K562 (cell line): ENCODE results near the gene PPP1R10. TPM values are rescaled to one million over a fixed set of nuclear protein-coding genes. Genes with fewer than 3 reads are reported as not detected.
A peak's percentile ranks its signal among the peaks of the same experiment; 100 is the strongest.

Source experiments
- ATF1 ChIP-seq, 2 experiments: fragments of 450-650 bp in 1 of 2; IDR thresholded peaks; 2 replicates each; pipeline ENCODE4 v1.6.1; 2016; ENCODE audit warnings: missing compliant biosample characterization in 1 of 2, missing genetic modification characterization in 1 of 2
- BCOR ChIP-seq: fragments of 450-650 bp; IDR thresholded peaks from 2 replicates; pipeline ENCODE4 v1.6.1; 2016
- CHD2 ChIP-seq: IDR thresholded peaks from 2 replicates; pipeline ENCODE4 v1.6.1; 2011; ENCODE audit warnings: low read depth, low read length
- DDX20 ChIP-seq: fragments of 450-650 bp; IDR thresholded peaks from 2 replicates; pipeline ENCODE4 v1.6.1; 2016; ENCODE audit warnings: missing genetic modification characterization, low read depth, mild to moderate bottlenecking, missing compliant biosample characterization, moderate library complexity
- FOXK2 ChIP-seq, 2 experiments: fragments of 450-650 bp; IDR thresholded peaks in 1 of 2; conservative IDR thresholded peaks in 1 of 2; 2 replicates each; pipeline ENCODE4 v1.6.1; 2016; ENCODE audit warnings: low read depth in 2 of 2, mild to moderate bottlenecking in 1 of 2
- HES1 ChIP-seq: fragments of 450-650 bp; IDR thresholded peaks from 2 replicates; pipeline ENCODE4 v1.6.1; 2016; ENCODE audit warnings: low read depth, mild to moderate bottlenecking, moderate library complexity
- HNRNPLL ChIP-seq: fragments of 200-400 bp; formaldehyde crosslinking; IDR thresholded peaks from 2 replicates; pipeline ENCODE4 v1.6.1; 2017; ENCODE audit warnings: low read length, low read depth, mild to moderate bottlenecking; ENCODE audit not compliant: poor library complexity, severe bottlenecking
- HOXB6 ChIP-seq: fragments of 250-450 bp; sonication (Bioruptor Pico); IDR thresholded peaks from 2 replicates; pipeline ENCODE4 v1.5.1; 2022; ENCODE audit warnings: mild to moderate bottlenecking, borderline replicate concordance
- ILF3 ChIP-seq: fragments of 450-650 bp; IDR thresholded peaks from 2 replicates; pipeline ENCODE4 v1.6.1; 2018; ENCODE audit warnings: antibody characterized with exemption, mild to moderate bottlenecking, moderate library complexity, borderline replicate concordance
- KDM1A ChIP-seq, 2 experiments: fragments of 450-650 bp; IDR thresholded peaks; 2 replicates each; pipeline ENCODE4 v1.6.1; 2016; ENCODE audit warnings: mild to moderate bottlenecking in 2 of 2
- KLF1 ChIP-seq: fragments of 450-650 bp; IDR thresholded peaks from 2 replicates; pipeline ENCODE4 v1.6.1; 2016; ENCODE audit warnings: missing genetic modification characterization, missing compliant biosample characterization
- MBD2 ChIP-seq: sonication (generic); IDR thresholded peaks from 2 replicates; pipeline ENCODE4 v1.6.1; 2016; ENCODE audit warnings: low read depth, borderline replicate concordance
- MED1 ChIP-seq: sonication (generic); formaldehyde crosslinking; IDR thresholded peaks from 2 replicates; pipeline ENCODE4 v1.8.1; 2023; ENCODE audit warnings: missing genetic modification reagents, borderline replicate concordance
- NONO ChIP-seq, 2 experiments: fragments of 200-400 bp in 1 of 2; fragments of 450-650 bp in 1 of 2; formaldehyde crosslinking in 1 of 2; IDR thresholded peaks; 2 replicates each; pipeline ENCODE4 v1.6.1; 2017; ENCODE audit warnings: low read depth in 2 of 2, mild to moderate bottlenecking in 2 of 2, moderate library complexity in 2 of 2, low read length in 1 of 2
- PATZ1 ChIP-seq: fragments of 250-450 bp; sonication (Bioruptor Pico); IDR thresholded peaks from 2 replicates; pipeline ENCODE4 v1.5.0; 2020; ENCODE audit warnings: mild to moderate bottlenecking, borderline replicate concordance
- PHF20 ChIP-seq: fragments of 450-650 bp; IDR thresholded peaks from 2 replicates; pipeline ENCODE4 v1.6.1; 2018; ENCODE audit not compliant: partially characterized antibody
- POLR2AphosphoS5 ChIP-seq: IDR thresholded peaks from 2 replicates; pipeline ENCODE4 v1.6.1; 2011; ENCODE audit warnings: mild to moderate bottlenecking, low read depth, low read length, moderate library complexity; ENCODE audit not compliant: control insufficient read depth, insufficient read depth
- PRPF4 ChIP-seq: fragments of 200-400 bp; formaldehyde crosslinking; IDR thresholded peaks from one replicate; pipeline ENCODE4 v1.6.1; 2017; ENCODE audit warnings: low read length, low read depth, mild to moderate bottlenecking; ENCODE audit not compliant: insufficient read depth, poor library complexity, severe bottlenecking
- RBM15 ChIP-seq: fragments of 200-400 bp; formaldehyde crosslinking; IDR thresholded peaks from 2 replicates; pipeline ENCODE4 v1.6.1; 2018; ENCODE audit warnings: mild to moderate bottlenecking, low read length, moderate library complexity; ENCODE audit not compliant: insufficient read depth
- RFX5 ChIP-seq: IDR thresholded peaks from 2 replicates; pipeline ENCODE4 v1.6.1; 2011; ENCODE audit warnings: low read depth, mild to moderate bottlenecking, improper control_type of control experiment, low read length
- SMARCA5 ChIP-seq: fragments of 450-650 bp; IDR thresholded peaks from 2 replicates; pipeline ENCODE4 v1.6.1; 2016
- TCF3 ChIP-seq: sonication (generic); formaldehyde crosslinking; IDR thresholded peaks from 2 replicates; pipeline ENCODE4 v1.4.0; 2020; ENCODE audit warnings: mild to moderate bottlenecking, missing genetic modification reagents
- ZBTB17 ChIP-seq: fragments of 450-650 bp; formaldehyde crosslinking; IDR thresholded peaks from 2 replicates; pipeline ENCODE4 v1.4.0; 2020; ENCODE audit warnings: mild to moderate bottlenecking
- ZC3H4 ChIP-seq: sonication (generic); formaldehyde crosslinking; IDR thresholded peaks from 2 replicates; pipeline ENCODE4 v1.9.0; 2021; ENCODE audit warnings: missing genetic modification reagents, borderline replicate concordance
- ZNF212 ChIP-seq: fragments of 450-650 bp; formaldehyde crosslinking; IDR thresholded peaks from 2 replicates; pipeline ENCODE4 v1.4.0; 2020; ENCODE audit warnings: mild to moderate bottlenecking
- ZNF408 ChIP-seq: fragments of 250-450 bp; sonication (Bioruptor Pico); IDR thresholded peaks from 2 replicates; pipeline ENCODE4 v1.4.0; 2020; ENCODE audit warnings: low read depth, mild to moderate bottlenecking, moderate library complexity
- ZNF584 ChIP-seq: fragments of 200-800 bp; sonication (Bioruptor generic); IDR thresholded peaks from 2 replicates; pipeline ENCODE4 v1.6.1; 2016; ENCODE audit warnings: low read depth, mild to moderate bottlenecking, missing genetic modification characterization, missing compliant biosample characterization
- polyA plus RNA-seq, 8 experiments: library from polyadenylated mRNA; depleted of rRNA in 4 of 8; stranded (reverse) in 5 of 8; unstranded in 3 of 8; fragments of >200 nt; fragmentation: Nextera tagmentation in 2 of 8; fragmentation: Illumina TruSeq in 1 of 8; extraction: Ambion mirVana in 2 of 8; extraction: Trizol in 1 of 8; gene quantifications; 2 replicates each; pipeline versions ENCODE4 v1.2.1 to v1.2.3, GENCODE V29; 2011 to 2014; ENCODE audit warnings: inconsistent platforms in 1 of 8, missing spikeins in 1 of 8
- total RNA-seq, 7 experiments: library from RNA; depleted of rRNA in 6 of 7; stranded (reverse); fragments of >200 nt in 6 of 7; fragmentation: Illumina TruSeq in 2 of 7; extraction: Trizol in 2 of 7; gene quantifications; 2 replicates each; pipeline versions ENCODE4 v1.2.1 to v1.2.3, GENCODE V29; 2011 to 2021; ENCODE audit warnings: low replicate concordance in 1 of 7

PPP1R10 gene
- total and polyA plus RNA-seq, 9 of the 15 experiments (the other 6 are each of a cell fraction or from before 2014, with no cell fraction given) = 14.1 to 65.5 (median 32.6) TPM

- TF ChIP-seq PATZ1 (CRISPR knock-in tag) (peak; percentile 93), RBM15 (no peak), ILF3 (peak; percentile 99), ZNF584 (CRISPR knock-in tag) (no peak), ZC3H4 (CRISPR knock-in tag) (peak; percentile 91; the same call in 1 of the 2 replicates), RFX5 (no peak), HES1 (no peak; the same call in 1 of the 2 replicates), BCOR (peak; percentile 90), CHD2 (peak; percentile 98), KDM1A (IDR thresholded peaks at IDR 0.05) (no peak), DDX20 (tag) (0 out of 2 replicates have a peak, but pooled peaks have one; percentile 37), ZNF408 (CRISPR knock-in tag) (no peak), POLR2AphosphoS5 (peak; percentile 100), ZBTB17 (CRISPR knock-in tag) (peak; percentile 87), PHF20 (peak; percentile 88), PRPF4 (peak; percentile 77), SMARCA5 (no peak), ZNF212 (CRISPR knock-in tag) (no peak; the same call in 1 of the 2 replicates), KLF1 (tag) (peak; percentile 100), FOXK2 (conservative IDR thresholded peaks at IDR 0.05 in 1 of 2, IDR thresholded peaks at IDR 0.05 in 1 of 2; ENCODE audit: low read depth in 2 of 2) (peak; percentile 54 to 80; a peak in 3 of 4 replicates), HOXB6 (CRISPR knock-in tag) (peak; percentile 94), HNRNPLL (no peak), ATF1 (CRISPR knock-in tag; IDR thresholded peaks at IDR 0.05) (no peak; the same call in 1 of the 2 replicates), ATF1 (tag; IDR thresholded peaks at IDR 0.05) (peak; percentile 98), MED1 (no peak), MBD2 (peak; percentile 96), TCF3 (peak; percentile 27), NONO (IDR thresholded peaks at IDR 0.05; ENCODE audit: low read depth in 2 of 2, low read length in 1 of 2) (peak; percentile 47 to 91; a peak in 2 of 4 replicates)
Measured at GRCh38 chr6:30616811-30617564, at the start of gene PPP1R10 (continued).
